NCI-H1105 treated with DMSO at 0.1 percent for 48 hours (cell line): ENCODE measurements around the gene CCDC68.

Experiments
- DNase-seq: peaks from one replicate; lab custom pipeline; 2025; lab: John Stamatoyannopoulos, UW

CCDC68 gene

DNA sequence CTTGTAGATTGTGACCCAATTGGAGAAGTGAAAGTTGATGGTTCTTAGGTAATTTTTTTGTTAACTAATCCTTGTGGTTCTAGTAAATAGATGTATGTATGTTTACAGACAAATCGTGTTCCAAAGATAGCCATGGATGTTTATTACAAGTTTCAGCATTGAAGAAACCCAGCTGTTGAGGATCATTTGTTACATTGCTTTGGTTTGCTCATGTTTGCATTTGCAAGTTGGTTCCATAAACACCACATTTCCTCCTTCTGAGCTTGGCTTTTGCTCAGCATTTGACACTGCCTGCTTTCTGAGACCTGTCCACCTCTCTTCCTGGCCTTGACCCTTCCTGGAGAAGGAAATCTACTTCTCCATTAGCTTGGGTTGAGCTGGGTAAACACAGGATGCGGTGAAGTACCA, 1.8 kb upstream of the CCDC68 start:
- DNase-seq = no peak

DNA sequence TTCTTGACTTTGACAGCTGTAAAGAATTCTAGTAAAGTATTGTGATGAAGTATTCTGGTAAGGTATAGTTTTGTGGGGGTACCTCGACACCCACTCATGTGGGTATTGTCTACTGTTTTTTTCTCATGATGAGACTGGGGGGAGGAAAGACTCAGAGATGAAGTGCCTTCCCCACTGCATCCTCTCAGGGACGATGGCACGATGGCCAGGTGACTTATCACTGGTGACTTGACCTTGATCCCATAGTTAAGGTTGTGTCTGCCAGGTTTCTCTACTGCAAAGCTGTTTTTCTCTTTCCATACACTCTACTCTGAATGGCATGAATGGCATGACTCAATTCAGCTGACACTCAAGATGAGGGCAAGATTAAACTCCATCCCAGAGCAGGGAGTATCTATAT, 936 bp upstream of the CCDC68 start:
- no peak for DNase-seq

DNA sequence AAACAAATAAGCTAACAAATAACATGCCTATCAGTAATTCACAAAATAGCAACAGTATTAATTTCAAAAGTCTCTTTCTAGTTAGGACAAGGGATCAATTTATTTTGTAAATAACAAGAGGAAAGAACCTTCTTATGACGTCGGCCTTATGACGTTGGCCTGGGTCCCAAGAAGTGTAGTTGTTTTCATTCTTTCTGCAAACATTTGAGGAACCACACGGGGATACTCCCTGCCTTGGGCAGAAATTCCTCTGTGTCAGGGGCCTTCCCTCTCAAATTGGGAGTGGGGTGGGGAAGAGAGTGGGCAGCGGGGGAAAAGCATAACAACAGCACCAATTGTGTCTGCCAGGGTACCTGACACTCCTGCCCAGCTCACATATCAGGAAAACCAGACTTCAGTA, 1.3 kb downstream of the CCDC68 start:
- DNase-seq = no peak

DNA sequence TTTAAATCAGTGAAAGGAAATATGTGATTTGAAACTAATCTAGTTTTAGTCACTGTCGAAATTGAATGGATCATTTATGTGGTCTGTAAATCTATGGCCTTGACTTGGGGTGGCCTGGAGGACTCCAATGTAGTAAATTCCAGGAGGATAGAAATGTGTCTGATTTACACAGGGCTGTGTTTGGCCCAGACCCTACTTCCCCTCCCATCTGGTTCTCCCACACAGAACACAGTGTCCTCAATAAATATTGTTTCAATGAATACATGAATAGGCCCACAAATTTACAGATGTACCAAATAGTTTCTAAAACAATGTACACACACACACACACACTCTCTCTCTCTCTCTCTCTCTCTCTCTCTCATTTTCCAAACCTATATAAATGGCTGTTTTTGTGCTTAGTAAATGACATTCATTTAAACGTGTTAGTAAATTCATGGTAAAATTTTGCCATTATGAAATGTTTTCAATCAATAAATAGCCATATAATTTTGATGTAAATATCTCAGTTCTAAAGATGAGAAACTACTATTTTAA, 1.9 kb downstream of the CCDC68 start:
- no peak for DNase-seq

DNA sequence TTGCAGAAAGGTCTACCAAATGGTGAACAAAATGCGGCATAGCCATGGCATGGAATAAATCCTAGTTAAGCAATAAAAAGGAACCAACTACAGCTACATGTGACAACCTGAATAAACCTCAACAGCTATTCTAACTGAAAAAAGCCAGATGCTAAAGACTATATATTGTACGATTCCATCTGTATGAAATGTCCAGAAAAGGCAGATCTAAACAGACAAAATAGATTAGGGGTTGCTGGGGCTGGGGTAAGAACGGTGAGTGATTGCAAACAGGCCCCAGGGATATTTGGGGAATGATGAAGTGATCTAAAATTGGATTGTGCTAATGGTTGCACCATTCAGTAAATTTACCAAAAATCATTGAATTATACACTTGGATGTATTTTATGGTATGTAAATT, 2.8 kb downstream of the CCDC68 start:
- no peak for DNase-seq

DNA sequence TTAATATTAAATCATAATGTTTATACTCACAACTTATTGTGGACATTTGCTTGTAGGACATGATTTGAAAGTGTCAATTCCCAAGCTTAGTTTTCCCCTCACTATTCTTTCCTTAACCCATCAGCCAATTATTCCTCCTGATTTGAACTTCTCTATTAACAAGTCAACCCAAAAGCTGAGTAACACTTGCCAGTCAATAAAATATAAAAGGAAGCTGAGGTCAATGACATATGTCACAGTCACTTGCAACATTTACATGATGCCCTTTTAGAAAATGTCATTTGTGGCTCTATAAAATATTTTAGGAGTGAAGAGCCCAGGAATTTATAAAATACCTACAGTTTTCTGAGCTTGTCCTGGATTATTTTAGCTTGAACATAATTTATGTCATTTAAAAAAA, 7.2 kb downstream of the CCDC68 start:
- DNase-seq = no peak

DNA sequence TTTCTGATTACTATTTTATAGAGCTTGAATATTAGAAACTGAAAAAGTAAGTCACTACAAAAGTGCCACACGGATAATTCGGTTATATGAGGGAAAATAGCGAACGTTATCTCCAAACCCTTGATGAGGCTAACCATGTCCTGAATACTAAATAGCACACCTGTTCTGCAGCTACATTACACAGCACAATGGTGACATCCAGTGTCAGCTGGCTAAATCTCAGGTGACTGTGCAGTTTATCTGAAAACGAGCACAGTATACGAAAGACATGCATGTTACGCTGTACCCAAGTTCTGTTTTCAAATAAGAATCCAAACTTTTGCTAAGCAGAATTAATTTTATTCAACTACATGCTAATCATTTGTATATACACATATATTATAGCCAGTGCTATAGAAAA, 9.0 kb downstream of the CCDC68 start:
- peak; percentile 41 for DNase-seq

DNA sequence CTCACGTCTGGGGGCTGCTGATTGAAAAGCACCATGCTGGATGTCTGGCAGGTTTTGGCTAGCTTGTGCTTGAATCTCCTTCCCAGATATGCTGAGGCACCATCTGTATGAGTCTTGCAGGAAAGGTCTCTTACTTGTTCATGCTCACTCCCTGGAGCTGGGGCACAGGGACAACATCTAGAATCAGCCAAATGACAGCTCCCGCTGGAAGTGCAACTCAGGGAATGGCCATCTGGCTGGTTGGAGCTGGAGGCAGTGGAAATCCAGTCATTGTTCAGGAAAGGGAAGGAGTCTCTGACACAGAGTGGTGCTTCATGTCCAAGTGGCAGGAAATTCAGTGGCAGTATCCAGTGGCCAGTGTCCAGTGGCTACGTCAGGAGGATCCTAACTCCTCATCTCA, 9.7 kb downstream of the CCDC68 start:
- DNase-seq = no peak

DNA sequence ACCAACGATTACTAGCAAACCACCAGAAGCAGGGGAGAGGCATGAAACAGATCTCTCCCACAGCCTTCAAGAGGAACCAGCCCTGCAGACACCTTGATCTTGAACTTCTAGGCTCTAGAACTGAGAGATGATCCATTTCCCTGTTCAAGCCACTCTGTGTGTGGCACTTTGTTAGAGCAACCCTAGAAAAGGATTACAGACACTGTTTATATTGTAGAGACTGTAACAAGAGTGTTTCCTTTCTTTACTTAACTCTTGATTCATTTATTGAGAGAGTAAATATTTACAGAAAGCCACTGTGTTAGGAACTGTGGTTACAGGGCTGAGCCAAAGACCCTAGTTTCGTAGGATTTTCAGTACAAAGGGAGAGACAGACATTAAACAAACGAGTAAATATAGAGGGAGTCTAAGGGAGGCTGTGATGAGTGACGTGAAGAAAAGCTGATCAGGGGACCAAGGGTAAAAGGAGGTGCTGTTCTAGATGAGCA, 10.9 kb downstream of the CCDC68 start:
- no peak for DNase-seq

DNA sequence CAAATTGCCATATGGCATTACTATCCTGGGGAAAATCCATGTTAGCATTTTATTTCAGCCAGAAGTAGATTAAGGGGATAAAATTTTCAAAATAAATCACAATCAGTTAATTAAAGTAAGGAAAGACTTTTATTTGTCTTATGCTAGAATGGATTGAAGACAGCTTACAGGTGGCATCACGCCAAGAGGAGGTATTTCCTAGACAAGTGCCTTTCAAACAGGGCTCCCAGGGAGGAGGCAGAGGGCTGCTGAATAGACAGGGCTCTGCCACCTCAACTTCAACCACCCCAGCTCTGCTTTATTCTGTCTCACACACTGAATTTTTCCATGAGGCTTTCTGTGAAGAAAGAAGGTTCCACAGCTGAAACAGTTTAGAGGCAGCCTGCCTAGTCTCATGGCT, 12.2 kb downstream of the CCDC68 start:
- DNase-seq = peak; percentile 52

DNA sequence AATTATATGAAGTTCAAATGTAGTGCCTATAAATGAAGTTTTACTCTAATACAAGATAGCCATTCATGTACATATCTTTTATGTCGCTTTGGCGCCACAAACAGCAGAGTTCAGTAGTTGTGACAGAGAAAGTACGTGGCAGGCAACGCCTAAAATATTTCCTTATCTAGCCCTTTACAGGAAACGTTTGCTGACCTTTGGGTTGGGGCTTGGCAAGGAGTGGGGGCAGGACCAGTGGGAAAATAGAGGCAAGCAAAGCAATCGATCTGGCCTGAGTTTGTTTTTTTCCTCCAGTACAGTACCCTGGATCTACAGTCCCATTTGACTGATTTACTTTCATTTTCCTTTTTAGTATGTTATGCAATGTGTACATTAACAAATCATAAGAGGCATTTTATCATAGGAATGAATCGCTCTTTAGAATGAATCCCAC, 13.1 kb downstream of the CCDC68 start:
- DNase-seq = no peak

DNA sequence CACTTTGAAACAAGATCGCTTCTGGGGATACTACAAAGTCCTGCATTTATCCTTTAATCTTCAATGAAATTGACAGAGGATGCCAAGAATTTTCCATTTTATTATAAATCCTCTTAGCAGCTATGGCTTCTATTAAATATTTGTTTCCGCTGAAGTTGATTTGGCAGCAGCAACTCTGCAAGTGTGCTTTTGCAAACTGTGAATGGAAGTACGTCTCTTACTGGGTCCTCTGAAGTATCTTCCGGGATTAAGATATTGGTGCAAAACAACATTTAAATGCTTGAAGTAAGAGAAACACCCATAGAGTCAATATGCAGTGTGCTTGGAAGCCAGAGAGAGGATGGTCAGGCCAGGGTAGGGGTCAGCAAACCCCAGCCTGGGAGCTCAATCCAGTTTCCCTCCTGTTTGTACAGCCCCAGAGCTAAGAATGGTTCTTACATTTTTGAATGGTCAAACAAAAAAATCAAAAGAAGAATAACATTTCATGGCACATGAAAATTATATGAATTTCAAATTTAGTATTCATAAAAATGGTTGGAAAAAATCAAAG, 13.6 kb downstream of the CCDC68 start:
- no peak for DNase-seq

DNA sequence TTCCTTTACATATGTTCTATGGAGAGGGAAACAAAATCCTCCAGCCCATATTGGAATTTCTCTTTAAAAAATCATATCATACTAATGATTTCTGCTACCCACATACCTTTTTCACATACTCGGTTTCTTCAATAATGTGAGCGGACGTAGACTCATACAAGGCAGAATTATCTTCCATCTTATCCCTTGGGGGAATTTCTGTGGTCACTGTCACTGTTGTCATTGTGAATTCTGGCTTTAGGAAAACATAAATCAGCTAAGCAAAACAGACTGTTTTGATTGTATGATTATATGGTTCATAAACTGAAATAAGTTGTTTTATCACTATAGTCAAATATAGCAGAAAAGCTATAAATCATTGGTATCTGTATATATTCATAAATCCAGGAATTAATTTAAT, 16.7 kb downstream of the CCDC68 start:
- no peak for DNase-seq

DNA sequence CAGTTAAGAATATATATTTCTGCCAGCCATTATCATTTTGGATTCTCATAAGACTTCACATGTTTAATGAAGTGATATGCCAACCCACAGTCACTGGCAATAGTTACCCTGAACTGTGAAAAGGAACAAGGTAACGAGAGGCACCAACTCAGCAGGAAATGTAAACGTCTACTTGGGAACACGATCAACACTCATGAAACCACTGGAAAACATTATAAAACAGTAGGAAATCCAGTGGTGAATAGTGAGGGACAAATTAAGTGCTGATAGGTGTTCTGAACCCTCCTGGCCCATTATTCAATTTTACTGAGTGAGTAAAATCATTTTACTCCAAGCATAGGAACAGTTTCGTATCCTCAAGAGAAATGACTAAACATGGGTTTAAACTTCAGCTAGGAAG, 17.1 kb downstream of the CCDC68 start:
- no peak for DNase-seq

DNA sequence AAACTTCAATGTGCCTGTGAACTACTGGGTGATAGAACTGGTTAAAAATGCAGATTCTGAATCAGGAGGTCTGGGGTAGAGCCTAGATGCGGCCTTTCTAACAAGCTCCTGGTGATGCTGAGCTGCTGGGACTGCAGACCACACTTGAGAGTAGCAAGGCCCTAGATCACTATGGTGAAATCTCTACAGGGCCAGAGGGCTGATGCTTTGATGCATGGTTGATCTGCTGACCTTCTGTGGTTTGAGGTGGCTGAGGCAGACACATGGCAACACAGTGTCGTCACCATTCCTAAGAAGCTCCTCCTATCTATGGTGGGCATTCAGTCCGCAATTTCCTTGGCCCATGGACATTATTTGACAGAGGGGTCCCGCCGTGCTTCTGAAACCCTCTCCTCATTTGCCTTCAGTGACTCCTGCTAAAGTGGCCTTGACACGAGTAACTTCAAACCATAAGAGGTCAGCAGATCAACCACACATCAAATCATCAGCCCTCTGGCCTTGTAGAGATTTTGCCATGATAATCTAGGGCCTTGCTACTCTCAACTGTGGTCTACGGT, 19.8 kb downstream of the CCDC68 start:
- no peak for DNase-seq

DNA sequence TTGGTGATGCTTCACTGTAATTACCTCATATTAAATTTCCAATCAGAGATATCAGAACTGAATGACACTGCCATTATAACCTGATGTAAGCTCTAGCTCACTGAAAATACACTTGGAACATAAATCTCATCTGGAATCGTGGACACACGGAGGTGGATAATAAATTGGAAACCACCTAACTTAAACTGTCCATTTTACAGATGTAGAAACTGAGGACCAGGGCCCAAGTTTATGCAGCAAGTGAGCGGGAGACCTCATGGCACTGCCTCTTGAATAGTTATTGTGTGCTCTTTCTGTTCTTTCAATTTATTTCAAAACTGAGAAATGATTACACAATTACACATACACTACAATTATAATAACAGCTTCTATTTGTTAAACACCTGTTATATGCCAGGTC, 20.8 kb downstream of the CCDC68 start:
- DNase-seq = no peak

DNA sequence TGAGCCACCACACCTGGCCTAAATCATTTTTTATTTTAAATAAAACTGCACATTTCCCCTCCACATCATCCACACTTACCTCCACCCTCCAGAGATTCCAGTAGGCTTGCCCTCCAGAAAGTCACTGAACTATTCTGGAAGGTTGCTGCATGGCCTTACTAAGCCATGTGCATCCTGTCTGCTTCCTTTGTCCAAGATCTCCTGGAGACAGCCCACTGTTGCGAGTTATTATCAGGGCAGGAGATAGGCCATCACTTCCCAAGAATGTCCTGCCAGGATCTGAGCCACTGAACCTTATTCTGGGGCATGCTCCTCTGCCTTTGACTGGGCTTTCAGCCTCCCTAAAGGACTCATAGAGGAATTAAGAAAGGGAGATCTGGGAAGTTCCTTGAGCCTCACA, 26.8 kb downstream of the CCDC68 start:
- no peak for DNase-seq

DNA sequence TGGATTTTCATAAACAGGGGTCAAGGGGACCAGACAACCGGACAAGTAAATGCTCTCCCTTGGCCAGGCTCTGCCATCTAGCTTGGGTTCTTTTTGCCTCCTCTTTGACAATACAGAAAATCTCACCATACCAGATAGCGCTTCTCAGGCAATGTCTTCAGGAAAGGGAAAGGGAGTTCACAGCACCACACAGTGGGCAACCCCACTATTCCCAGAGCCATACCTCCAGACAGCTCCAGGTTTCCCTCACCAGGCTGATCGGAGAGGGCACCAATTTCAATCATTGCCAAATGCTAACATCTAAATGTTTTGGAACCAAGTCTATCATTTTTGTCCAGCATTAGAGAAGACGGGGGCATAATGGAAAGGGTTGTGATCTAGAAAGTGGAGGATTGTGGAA, 28.1 kb downstream of the CCDC68 start:
- DNase-seq = no peak

DNA sequence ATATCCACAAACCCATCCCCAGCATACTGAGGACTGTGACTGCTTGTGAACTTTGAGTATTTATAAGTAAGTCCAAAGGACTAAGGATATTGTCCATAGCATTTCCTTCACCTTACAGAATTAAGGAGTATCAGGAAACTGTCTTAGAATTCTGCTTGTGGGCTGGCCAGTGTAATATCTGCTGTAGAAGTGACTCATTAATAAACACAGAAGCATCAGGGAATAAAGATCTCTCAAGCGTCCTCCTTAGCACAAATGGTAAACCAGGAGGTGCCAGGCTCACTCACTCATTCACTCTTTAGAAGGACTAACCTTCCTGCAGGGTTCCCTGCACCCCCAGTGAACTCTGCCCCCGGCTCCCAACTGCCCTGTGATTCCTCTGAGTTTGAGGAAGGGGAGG, 31.0 kb downstream of the CCDC68 start:
- no peak for DNase-seq

DNA sequence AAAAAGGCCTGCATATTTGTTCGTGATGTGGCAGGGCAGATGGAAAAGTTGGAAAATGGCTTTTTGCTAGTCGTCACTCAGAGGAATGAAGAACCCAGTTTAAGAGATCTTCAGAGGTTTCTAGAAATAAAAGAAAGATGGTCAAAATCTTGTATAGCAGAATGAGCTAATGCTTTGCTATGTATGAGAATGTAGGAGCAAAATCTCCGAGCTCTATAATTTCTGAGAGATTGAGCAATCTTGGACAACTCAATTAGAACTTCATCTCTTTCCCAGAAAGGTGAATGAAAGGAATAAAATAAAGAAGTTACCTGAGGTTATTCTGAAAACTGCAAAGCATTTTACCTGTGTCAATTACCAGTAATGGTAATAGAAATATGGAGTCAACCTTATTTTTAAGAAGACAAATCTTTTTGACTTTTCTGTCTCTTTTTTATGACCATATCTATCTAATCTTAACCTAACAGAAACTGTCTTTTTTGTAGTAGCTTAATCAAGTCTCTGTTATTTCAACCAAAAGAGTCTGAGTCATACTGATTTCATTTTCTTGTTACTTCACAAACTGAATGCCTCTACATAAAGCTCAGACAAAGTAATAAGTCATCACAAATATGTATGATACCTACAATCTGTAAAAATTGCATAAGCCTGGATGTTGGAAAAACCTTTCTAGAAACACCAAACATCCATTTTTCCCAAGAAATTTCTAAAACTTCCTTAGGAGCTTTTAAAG, 32.5 kb downstream of the CCDC68 start:
- no peak for DNase-seq

DNA sequence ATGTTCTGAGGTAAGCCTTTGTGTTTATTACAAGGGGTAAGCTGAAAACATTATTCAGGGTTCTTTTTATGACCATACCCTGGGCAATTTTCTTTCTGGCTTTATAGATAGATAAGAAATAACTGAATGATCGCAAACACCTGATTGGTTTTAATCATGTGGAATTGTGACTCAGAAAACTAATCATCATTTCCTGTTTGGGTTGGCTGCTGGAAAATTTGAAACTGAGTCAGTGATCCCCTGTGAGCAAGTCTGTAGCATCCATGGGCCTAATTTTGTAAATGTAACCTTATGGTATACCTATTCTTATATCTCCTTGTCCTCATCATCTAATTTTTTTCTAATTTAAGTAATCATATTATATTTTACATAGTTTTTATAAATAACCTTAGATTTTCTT, 34.3 kb downstream of the CCDC68 start:
- no peak for DNase-seq

DNA sequence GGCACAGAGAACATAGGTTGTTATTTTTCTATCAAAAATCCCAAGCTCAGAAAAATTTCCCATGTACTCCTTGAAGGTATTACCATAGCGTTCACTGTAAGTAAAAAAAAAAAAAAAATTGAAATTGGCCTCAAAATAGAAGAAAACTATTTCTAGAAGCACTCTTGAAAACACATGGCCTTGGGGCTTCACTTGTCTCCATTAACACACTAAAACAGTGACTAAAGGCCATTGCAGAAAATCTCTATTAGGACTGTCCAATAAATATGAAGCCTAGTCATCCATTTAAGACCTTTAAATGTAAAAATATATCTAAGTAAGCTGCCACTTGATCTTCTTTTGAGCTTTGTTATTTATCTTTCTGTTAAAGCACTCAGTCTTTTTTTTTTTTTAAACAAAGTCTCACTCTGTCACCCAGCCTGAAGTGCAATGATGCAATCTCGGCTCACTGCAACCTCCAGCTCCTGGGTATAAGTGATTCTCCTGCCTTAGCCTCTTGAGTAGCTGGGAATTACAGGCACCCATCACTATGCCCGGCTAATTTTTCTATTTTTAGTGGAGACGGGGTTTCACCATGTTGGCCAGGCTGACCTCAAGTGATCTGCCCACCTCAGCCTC, 35.8 kb downstream of the CCDC68 start:
- no peak for DNase-seq

DNA sequence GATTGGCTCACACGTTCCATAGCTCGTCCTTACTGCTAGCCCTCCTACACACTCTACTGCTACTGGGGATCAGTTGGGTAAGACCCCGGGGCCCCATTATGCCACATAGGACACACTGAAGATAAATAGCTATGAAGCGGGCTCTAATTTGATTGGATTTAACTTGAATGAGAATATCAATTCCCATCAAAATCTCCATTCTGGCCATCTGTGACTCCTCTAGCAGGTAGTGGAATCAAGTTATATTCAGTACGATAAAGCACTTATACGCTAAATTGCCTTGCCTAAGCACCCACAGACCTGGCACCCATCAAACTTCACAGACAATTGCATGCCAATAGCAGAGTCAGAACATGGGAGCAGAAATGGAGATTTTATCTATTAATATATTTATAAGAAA, 39.8 kb downstream of the CCDC68 start:
- DNase-seq = no peak
